Activated naive CD8-positive, alpha-beta T cell treated with anti-CD3 and anti-CD28 coated beads for 36 hours (primary cell): Measurements from ENCODE around the gene HLA-E. TPM values are rescaled to one million over a fixed set of nuclear protein-coding genes. Genes with fewer than 3 reads are reported as not detected.
"Not testable (repeated sequence)": the region's sequence is repeated elsewhere in the genome, so short reads cannot be mapped to it uniquely, and the experiment has no call there.

Experiments used
- DNase-seq: peaks from one replicate; pipeline ENCODE4 v3.0.0; 2021
- H3K27ac Mint-ChIP-seq: one replicate; pipeline ENCODE4 v1.8.0; 2022; ENCODE audit warnings: mild to moderate bottlenecking, moderate library complexity, mixed read lengths
- H3K27me3 Mint-ChIP-seq: one replicate; pipeline ENCODE4 v1.8.0; 2022; ENCODE audit warnings: mild to moderate bottlenecking, mixed read lengths
- H3K36me3 Mint-ChIP-seq: one replicate; pipeline ENCODE4 v1.8.0; 2021; ENCODE audit warnings: mild to moderate bottlenecking, mixed read lengths
- H3K4me1 Mint-ChIP-seq: one replicate; pipeline ENCODE4 v1.8.0; 2021; ENCODE audit warnings: mixed read lengths
- H3K4me3 Mint-ChIP-seq: one replicate; pipeline ENCODE4 v1.8.0; 2022; ENCODE audit warnings: mild to moderate bottlenecking, moderate library complexity, mixed read lengths
- H3K9me3 Mint-ChIP-seq: one replicate; pipeline ENCODE4 v1.8.0; 2022; ENCODE audit warnings: mixed read lengths
- total RNA-seq, 2 experiments: library from RNA; stranded (reverse); gene quantifications; one replicate each; pipeline ENCODE4 v1.2.3, GENCODE V29; 2021

HLA-E gene
- total RNA-seq, 2 experiments from 2014 or later, result 481 to 482 TPM

DNA sequence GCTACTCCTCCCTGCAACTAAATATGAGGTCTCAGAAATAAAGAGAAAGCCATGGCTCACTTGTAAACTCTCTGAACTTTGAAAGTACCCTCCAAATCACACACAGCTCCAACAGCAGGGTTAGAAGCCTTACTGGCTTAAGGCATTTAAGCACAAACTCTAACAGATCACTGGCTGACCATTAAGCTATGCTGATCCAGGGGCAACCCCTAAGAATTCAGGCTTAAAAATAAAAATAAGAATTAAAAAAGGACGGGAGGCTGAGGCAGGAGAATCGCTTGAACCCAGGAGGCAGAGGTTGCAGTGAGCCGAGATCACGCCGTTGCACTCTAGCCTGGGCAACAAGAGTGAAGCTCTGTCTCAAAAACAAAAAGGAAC lies 21.8 kb downstream of the HLA-E start:
- H3K36me3 Mint-ChIP-seq, result peaks cover 10% of the 10 kb centered on the region
- no peaks in the 10 kb centered on the region for H3K27me3 Mint-ChIP-seq
- peaks cover 67% of the 10 kb centered on the region for H3K4me1 Mint-ChIP-seq
- H3K9me3 Mint-ChIP-seq, result peaks cover 7% of the 10 kb centered on the region
- DNase-seq, result no peak
- H3K27ac Mint-ChIP-seq, result peak overlapping the region; percentile 84
- H3K4me3 Mint-ChIP-seq, result peak overlapping the region; percentile 64

DNA sequence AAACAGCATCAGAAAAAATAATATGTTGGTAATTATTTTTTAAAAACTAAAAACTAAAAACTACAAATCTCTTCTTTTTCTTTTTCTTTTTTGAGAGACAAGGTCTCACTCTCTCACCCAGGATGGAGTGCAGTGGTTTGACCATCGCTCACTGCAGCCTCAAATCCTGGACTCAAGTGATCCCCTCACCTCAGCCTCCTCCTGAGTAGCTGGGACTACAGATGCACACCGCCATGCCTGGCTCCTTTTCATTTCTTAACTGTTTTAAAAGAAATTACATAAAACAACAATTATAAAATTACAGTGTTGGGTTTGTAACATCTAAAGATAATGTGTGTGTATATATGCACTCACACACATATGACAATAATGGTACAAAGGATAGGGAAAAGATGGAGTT lies 24.1 kb downstream of the HLA-E start:
- Mint-ChIP-seq H3K4me1 (peaks cover 60% of the 10 kb centered on the region), H3K4me3 (no peak overlapping the region), H3K27ac (no peak overlapping the region), H3K27me3 (no peaks in the 10 kb centered on the region), H3K36me3 (peaks cover 11% of the 10 kb centered on the region), H3K9me3 (peaks cover 6% of the 10 kb centered on the region)
- DNase-seq, result no peak

DNA sequence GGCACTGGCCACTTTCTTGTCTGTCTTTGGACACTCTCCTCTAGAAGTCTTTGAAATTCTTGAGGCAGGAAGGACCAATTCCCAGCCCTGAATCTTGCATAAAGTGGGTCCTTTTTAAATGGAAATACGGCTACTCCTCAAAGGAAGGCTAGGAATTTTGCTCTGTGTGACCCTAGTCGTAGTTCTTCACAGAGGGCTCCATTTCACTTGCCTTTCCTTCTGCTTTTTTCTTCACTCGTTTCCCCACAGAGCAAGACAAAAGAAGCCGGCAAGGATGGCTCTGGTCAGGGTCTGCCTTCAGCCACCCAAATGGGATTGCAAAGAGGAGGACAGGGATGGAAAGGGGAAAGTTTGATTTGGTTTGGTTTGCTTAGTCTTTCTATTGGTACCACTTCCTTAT lies 25.8 kb downstream of the HLA-E start:
- Mint-ChIP-seq H3K27me3 (no peaks in the 10 kb centered on the region), H3K27ac (peak overlapping the region; percentile 98)

DNA sequence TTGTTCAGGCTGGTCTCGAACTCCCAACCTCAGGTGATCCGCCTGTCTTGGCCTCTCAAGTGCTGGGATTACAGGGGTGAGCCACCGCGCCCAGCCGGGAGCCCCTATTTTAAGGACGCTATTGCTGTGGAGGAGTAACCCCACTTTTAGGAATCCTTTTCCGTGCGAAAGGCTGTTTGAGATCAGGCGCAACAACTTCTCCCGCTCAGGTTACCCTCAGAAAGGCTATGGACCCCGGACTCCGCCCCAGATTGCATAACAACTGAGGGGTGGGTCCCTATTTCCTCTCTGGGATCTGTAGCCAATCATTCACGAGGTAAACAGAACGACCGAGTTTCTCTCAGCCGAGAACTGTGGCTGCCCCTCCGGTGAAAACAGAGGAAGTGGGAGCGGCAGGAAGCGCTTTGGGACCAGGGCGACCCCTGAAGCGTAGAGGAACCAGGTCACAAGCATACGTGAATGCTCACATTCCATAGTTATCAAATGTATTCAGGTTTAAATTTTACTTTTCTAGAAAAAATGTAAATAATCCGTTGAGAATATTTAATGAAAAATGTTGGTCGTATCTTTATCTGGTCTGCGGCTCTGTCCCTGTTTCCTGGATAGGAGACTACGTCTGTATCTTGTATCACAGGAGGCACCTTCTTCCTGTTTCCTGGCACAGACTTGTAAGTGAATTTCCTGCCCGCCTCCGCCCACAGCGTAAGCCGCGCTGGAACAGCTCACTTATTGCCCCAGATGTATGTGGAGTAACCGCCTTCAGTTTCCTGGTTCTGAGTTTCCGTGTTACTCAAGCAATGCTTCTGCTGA lies 26.8 kb downstream of the HLA-E start:
- peaks cover 21% of the 10 kb centered on the region for H3K9me3 Mint-ChIP-seq
- H3K4me3 Mint-ChIP-seq, result peak overlapping the region; percentile 86
- peaks cover 31% of the 10 kb centered on the region for H3K36me3 Mint-ChIP-seq
- H3K27ac Mint-ChIP-seq, result peak overlapping the region; percentile 98
- H3K4me1 Mint-ChIP-seq, result peaks cover 48% of the 10 kb centered on the region
- no peaks in the 10 kb centered on the region for H3K27me3 Mint-ChIP-seq
- peak; percentile 90 for DNase-seq

More for the DNA sequence above, 25.8 kb downstream of the HLA-E start:
- no peak for DNase-seq
- peak overlapping the region; percentile 86 for H3K4me3 Mint-ChIP-seq
- peaks cover 56% of the 10 kb centered on the region for H3K4me1 Mint-ChIP-seq
- peaks cover 23% of the 10 kb centered on the region for H3K36me3 Mint-ChIP-seq
- peaks cover 17% of the 10 kb centered on the region for H3K9me3 Mint-ChIP-seq

DNA sequence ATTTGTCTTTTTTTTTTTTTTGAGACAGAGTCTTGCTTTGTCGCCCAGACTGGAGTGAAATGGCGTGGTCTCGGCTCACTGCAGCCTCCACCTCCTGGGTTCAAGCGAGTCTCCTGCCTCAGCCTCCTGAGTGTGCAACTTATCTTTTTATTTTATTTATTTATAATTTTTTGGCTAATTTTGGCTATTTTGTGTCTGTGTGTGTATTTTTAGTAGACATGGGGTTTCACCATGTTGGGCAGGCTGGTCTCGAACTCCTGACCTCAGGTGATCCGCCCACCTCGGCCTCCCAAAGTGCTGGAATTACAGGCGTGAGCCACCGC lies 27.4 kb downstream of the HLA-E start:
- H3K27me3 Mint-ChIP-seq, DNase-seq: not testable (repeated sequence)
- H3K27ac Mint-ChIP-seq, result peak overlapping the region; percentile 98
- peaks cover 23% of the 10 kb centered on the region for H3K9me3 Mint-ChIP-seq
- peaks cover 32% of the 10 kb centered on the region for H3K36me3 Mint-ChIP-seq
- peak overlapping the region; percentile 86 for H3K4me3 Mint-ChIP-seq
- peaks cover 45% of the 10 kb centered on the region for H3K4me1 Mint-ChIP-seq

DNA sequence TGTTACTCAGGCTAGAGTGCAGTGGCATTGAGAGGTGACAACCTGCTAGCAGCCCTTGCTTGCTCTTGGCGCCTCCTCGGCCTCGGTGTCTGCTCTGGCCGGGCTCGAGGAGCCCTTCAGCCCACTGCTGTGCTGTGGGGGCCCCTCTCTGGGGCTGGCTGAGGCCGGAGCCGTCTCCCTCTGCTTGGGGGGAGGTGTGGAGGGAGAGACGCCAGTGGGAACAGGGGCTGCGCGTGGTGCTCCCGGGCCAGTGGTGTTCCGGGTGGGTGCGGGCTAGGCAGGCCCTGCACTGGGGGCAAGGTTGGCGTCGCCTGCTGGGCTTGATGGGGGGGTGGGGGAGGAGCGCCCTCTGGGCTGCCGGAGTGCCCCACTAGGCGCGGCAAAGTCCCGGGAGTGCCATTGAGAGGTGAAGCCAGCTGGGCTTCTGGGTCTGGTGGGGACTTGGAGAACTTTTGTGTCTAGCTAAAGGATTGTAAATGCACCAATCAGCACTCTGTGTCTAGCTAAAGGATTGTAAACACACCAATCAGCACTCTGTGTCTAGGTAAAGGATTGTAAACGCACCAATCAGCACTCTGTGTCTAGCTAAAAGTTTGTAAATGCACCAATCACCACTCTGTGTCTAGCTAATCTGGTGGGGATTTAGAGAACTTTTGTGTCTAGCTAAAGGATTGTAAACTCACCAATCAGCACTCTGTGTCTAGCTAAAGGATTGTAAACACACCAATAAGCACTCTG lies 28.6 kb downstream of the HLA-E start:
- peak overlapping the region; percentile 98 for H3K27ac Mint-ChIP-seq
- peak overlapping the region; percentile 47 for H3K4me3 Mint-ChIP-seq
- peaks cover 44% of the 10 kb centered on the region for H3K4me1 Mint-ChIP-seq
- peaks cover 33% of the 10 kb centered on the region for H3K9me3 Mint-ChIP-seq
- peaks cover 41% of the 10 kb centered on the region for H3K36me3 Mint-ChIP-seq
- H3K27me3 Mint-ChIP-seq, DNase-seq: not testable (repeated sequence)

DNA sequence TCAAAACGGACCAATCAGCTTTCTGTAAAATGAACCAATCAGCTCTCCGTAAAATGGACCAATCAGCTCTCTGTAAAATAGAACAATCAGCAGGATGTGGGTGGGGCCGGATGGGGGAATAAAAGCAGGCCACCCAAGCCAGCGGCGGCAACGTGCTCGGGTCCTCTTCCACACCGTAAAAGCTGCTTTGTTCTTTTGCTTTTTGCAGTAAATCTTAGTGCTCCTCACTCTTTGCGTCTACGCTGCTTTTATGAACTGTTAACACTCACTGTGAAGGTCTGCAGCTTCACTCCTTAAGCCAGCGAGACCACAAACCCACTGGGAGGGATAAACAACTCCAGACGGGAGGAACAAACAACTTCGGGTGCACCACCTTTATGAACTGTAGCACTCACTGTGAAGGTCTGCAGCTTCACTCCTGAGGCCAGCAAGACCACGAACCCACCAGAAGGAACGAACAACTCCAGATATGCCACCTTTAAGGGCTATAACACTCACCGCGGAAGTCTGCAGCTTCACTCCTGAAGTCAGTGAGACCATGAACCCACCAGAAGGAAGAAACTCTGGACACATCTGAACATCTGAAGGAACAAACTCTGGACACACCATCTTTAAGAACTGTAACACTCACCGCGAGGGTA lies 29.3 kb downstream of the HLA-E start:
- Mint-ChIP-seq H3K4me1 (peaks cover 44% of the 10 kb centered on the region), H3K36me3 (peaks cover 48% of the 10 kb centered on the region), H3K9me3 (peaks cover 38% of the 10 kb centered on the region), H3K27ac (peak overlapping the region; percentile 76), H3K4me3 (peak overlapping the region; percentile 47)
- peak; percentile 58 for DNase-seq
- H3K27me3 Mint-ChIP-seq, result not testable (repeated sequence)

DNA sequence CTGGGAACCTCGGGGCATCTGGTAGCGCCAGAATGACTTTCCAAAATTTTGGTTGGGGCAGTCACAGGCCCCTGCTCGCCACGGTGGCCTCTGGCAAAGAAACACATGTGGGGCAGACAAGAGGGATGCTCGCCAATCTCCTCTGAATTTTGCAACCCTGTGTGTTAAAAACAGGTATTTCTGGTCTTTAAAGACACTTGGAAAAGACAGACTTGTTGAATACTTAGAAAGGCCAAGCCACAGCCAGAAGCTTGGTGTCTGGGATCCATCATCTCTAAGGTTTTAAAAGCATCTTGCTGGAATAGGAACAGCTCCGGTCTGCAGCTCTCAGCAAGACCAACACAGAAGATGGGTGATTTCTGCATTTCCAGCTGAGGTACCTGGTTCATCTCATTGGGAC lies 31.2 kb downstream of the HLA-E start:
- Mint-ChIP-seq H3K9me3 (peaks cover 52% of the 10 kb centered on the region), H3K27me3 (no peaks in the 10 kb centered on the region), H3K27ac (no peak overlapping the region), H3K36me3 (peaks cover 67% of the 10 kb centered on the region), H3K4me1 (peaks cover 35% of the 10 kb centered on the region), H3K4me3 (no peak overlapping the region)
- no peak for DNase-seq

DNA sequence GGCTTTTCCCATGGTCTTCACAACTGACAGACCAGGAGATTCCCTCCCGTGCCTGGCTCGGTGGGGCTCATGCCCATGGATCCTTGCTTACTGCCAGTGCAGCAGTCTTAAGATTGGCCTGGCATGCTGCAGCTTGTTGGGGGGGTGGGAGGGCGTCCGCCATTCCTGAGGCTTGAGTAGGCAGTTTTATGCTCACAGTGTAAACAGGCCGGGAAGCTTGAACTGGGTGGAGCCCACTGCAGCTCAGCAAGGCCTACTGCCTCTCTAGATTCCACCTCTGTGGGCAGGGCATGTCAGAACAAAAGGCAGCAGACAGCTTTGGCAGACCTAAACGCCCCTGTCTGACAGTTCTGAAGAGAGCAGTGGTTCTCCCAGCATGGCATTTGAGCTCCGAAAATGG lies 31.8 kb downstream of the HLA-E start:
- DNase-seq, H3K4me3 Mint-ChIP-seq, H3K27me3 Mint-ChIP-seq, H3K27ac Mint-ChIP-seq: not testable (repeated sequence)
- Mint-ChIP-seq H3K9me3 (peaks cover 57% of the 10 kb centered on the region), H3K36me3 (peaks cover 70% of the 10 kb centered on the region), H3K4me1 (peaks cover 34% of the 10 kb centered on the region)

DNA sequence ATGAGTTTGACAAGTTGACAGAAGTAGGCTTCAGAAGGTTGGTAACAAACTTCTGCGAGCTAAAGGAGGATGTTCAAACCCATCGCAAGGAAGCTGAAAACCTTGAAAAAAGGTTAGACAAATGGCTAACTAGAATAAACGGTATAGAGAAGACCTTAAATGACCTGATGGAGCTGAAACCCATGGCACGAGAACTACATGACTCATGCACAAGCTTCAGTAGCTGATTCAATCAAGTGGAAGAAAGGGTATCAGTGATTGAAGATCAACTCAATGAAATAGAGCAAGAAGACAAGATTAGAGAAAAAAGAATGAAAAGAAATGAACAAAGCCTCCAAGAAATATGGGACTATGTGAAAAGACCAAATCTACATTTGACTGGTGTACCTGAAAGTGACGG lies 32.6 kb downstream of the HLA-E start:
- Mint-ChIP-seq H3K36me3 (peaks cover 71% of the 10 kb centered on the region), H3K9me3 (peaks cover 57% of the 10 kb centered on the region), H3K4me1 (peaks cover 34% of the 10 kb centered on the region), H3K27ac (peak overlapping the region; percentile 19)
- not testable (repeated sequence) for H3K27me3 Mint-ChIP-seq, H3K4me3 Mint-ChIP-seq, DNase-seq

DNA sequence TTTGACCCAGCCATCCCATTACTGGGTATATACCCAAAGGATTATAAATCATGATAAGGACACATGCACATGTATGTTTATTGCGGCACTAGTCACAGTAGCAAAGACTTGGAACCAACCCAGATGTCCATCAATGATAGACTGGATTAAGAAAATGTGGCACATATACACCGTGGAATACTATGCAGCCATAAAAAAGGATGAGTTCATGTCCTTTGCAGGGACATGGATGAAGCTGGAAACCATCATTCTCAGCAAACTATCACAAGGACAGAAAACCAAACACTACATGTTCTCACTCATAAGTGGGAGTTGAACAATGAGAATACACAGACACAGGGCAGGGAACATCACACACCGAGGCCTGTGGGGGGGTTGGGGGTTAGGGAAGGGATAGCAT lies 37.1 kb downstream of the HLA-E start:
- H3K4me3 Mint-ChIP-seq, DNase-seq, H3K27me3 Mint-ChIP-seq: not testable (repeated sequence)
- Mint-ChIP-seq H3K9me3 (peaks cover 51% of the 10 kb centered on the region), H3K27ac (peak overlapping the region; percentile 60), H3K36me3 (peaks cover 65% of the 10 kb centered on the region), H3K4me1 (peaks cover 52% of the 10 kb centered on the region)

DNA sequence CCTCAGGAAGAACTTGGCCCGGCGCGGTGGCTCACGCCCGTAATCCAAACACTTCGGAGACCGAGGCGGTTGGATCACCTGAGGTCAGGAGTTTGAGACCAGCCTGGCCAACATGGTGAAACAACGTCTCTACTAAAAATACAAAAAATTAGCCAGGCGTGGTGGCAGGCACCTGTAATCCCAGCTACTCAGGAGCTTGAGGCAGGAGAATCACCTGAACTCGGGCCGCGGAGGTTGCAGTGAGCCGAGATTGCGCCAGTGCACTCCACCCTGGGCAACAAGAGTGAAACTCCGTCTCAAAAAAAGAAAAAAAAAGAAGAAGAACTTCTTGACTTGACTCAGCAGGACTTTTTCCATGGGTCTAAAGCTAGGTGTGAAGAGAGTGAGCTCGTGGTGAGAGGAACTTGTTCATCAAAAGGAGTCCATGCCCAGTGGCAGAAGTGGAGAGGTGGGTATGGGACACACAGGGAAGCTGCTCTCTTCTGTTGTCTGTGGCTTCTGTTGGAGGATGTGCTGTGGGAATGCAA lies 40.1 kb downstream of the HLA-E start:
- DNase-seq, result peak; percentile 69
- Mint-ChIP-seq H3K9me3 (peaks cover 26% of the 10 kb centered on the region), H3K36me3 (peaks cover 44% of the 10 kb centered on the region), H3K27ac (peak overlapping the region; percentile 100), H3K4me3 (peak overlapping the region; percentile 15), H3K4me1 (peaks cover 56% of the 10 kb centered on the region)
- H3K27me3 Mint-ChIP-seq, result not testable (repeated sequence)

DNA sequence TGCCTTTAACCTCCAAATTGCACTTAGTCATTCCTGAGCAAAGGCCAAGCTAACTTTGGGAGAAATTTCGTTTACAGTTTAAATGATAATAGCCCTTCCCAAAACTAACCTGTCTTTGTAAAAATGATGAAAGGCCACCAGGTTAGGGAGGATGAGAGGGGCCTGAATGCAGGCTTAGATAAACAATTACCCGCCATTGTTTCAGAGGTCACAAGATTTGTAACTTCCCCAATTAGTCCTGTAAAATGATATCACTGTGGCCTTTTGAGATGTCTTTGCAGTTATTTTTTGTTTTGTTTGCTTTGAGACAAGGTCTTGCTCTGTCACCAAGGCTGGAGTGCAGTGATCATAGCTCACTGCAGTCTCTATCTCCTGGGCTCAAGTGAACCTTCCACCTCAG lies 40.7 kb downstream of the HLA-E start:
- Mint-ChIP-seq H3K36me3 (peaks cover 38% of the 10 kb centered on the region), H3K9me3 (peaks cover 21% of the 10 kb centered on the region), H3K27me3 (no peaks in the 10 kb centered on the region), H3K27ac (peak overlapping the region; percentile 100), H3K4me1 (peaks cover 53% of the 10 kb centered on the region), H3K4me3 (no peak overlapping the region)
- DNase-seq, result no peak

DNA sequence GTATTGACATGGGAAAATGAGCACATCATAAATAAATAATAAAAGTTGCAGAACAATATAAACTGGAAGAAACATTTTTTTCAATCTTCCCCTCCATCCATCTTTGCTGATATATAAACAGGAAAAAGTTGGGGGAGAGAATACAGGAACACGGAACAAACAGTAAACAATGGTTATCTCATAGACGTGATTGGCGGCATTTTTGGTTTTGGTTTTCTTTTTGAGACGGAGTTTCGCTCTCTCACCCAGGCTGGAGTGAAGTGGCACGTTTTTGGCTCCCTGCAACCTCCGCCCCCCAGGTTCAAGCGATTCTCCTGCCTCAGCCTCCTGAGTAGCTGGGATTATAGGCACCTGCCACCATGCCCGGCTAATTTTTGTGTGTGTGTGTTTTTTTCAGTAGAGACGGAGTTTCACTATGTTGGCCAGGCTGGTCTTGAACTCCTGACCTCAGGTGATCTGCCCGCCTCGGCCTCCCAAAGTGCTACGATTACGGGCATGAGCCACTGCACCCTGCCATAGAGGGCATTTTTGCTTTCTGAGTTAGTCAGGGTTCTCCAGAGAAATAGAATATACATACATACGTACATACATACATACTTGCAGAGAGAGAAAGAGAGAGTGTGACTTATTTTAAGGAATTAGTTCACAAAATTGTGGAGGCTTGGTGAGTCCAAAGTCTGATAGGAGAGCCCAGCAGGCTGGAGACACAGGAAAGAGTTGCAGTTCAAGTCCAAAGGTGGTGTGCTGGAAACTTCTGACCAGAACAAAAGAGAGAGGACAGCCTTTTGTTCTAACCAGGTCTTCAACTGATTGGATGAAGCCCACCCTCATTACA lies 44.4 kb downstream of the HLA-E start:
- H3K27ac Mint-ChIP-seq, result no peak overlapping the region
- H3K27me3 Mint-ChIP-seq, result no peaks in the 10 kb centered on the region
- H3K36me3 Mint-ChIP-seq, result peaks cover 23% of the 10 kb centered on the region
- H3K4me3 Mint-ChIP-seq, result no peak overlapping the region
- no peak for DNase-seq
- H3K9me3 Mint-ChIP-seq, result peaks cover 9% of the 10 kb centered on the region
- H3K4me1 Mint-ChIP-seq, result peaks cover 40% of the 10 kb centered on the region
